ENCODE data around the gene NR4A2. TPM values are rescaled to one million over a fixed set of nuclear protein-coding genes. Genes with fewer than 3 reads are reported as not detected.

Gene NR4A2
- total and polyA plus RNA-seq, 4 donors: 3.7 to 7.9 (median 5.6) TPM

- Histone ChIP-seq H3K36me3 (ENCODE audit: control insufficient read depth in 4 of 4, insufficient read depth in 4 of 4, low read length in 4 of 4) (no peaks in the 10 kb centered on the region), H3K27ac (ENCODE audit: low read depth in 1 of 2, low read length in 1 of 2) (peak overlapping the region; percentile 100), H3K27me3 (ENCODE audit: control insufficient read depth in 3 of 3, insufficient read depth in 3 of 3, low read length in 2 of 3) (no peaks in the 10 kb centered on the region), H3K9me3 (ENCODE audit: control insufficient read depth in 4 of 4, insufficient read depth in 3 of 4, low read length in 3 of 4) (no peaks in the 10 kb centered on the region), H3K9ac (ENCODE audit: insufficient read depth in 1 of 2, low read length in 2 of 2) (peak overlapping the region; percentile 96), H3K4me3 (peak overlapping the region; percentile 92), H3K4me1 (ENCODE audit: control insufficient read depth in 5 of 5, insufficient read depth in 5 of 5, low read length in 5 of 5) (peaks cover 0 to 11% (median 0%) of the 10 kb centered on the region in 5 donors)
- WGBS, 2 donors: 5 to 6% methylated on average over 15 of the region's 15 CpGs
- TF ChIP-seq CTCF (IDR thresholded peaks at IDR 0.05; ENCODE audit: control extremely low read depth, extremely low read depth): no peak
- DNase-seq (peak in 1 of 3 donors; percentile 70), ATAC-seq (ENCODE audit: insufficient read depth, low FRiP score) (no peak)
Observed at GRCh38 chr2:156340804-156341451, 8.4 kb upstream of the NR4A2 start.

- no peaks in the 10 kb centered on the region for H3K36me3 ChIP-seq (ENCODE audit: control insufficient read depth in 4 of 4, insufficient read depth in 4 of 4, low read length in 4 of 4)
- TF ChIP-seq CTCF (IDR thresholded peaks at IDR 0.05; ENCODE audit: control extremely low read depth, extremely low read depth): no peak
- H3K9ac ChIP-seq (ENCODE audit: insufficient read depth in 1 of 2, low read length in 2 of 2): no peak overlapping the region
- ATAC-seq (ENCODE audit: insufficient read depth, low FRiP score): no peak
- 17 to 46% methylated on average over 1 of the region's 1 CpG for WGBS, 2 donors
- peak in 1 of 3 donors; percentile 7 for DNase-seq
- peaks cover 0 to 12% (median 0%) of the 10 kb centered on the region in 5 donors for H3K4me1 ChIP-seq (ENCODE audit: control insufficient read depth in 5 of 5, insufficient read depth in 5 of 5, low read length in 5 of 5)
- no peaks in the 10 kb centered on the region for H3K9me3 ChIP-seq (ENCODE audit: control insufficient read depth in 4 of 4, insufficient read depth in 3 of 4, low read length in 3 of 4)
- H3K27me3 ChIP-seq (ENCODE audit: control insufficient read depth in 3 of 3, insufficient read depth in 3 of 3, low read length in 2 of 3): no peaks in the 10 kb centered on the region
- H3K27ac ChIP-seq (ENCODE audit: low read depth in 1 of 2, low read length in 1 of 2): no peak overlapping the region
- H3K4me3 ChIP-seq: no peak overlapping the region
Observed at GRCh38 chr2:156340377-156340776, 7.9 kb upstream of the NR4A2 start.

GRCh38 chr2:156339865-156340264 is 7.3 kb upstream of the NR4A2 start:
- no peak for ATAC-seq (ENCODE audit: insufficient read depth, low FRiP score)
- DNase-seq: no peak
- no peak overlapping the region for H3K9ac ChIP-seq (ENCODE audit: insufficient read depth in 1 of 2, low read length in 2 of 2)
- TF ChIP-seq CTCF (IDR thresholded peaks at IDR 0.05; ENCODE audit: control extremely low read depth, extremely low read depth): no peak
- H3K4me3 ChIP-seq: no peak overlapping the region
- H3K36me3 ChIP-seq (ENCODE audit: control insufficient read depth in 4 of 4, insufficient read depth in 4 of 4, low read length in 4 of 4): no peaks in the 10 kb centered on the region
- H3K9me3 ChIP-seq (ENCODE audit: control insufficient read depth in 4 of 4, insufficient read depth in 3 of 4, low read length in 3 of 4): no peaks in the 10 kb centered on the region
- WGBS, 2 donors: 37 to 49% methylated on average over 3 of the region's 3 CpGs
- peaks cover 0 to 17% (median 0%) of the 10 kb centered on the region in 5 donors for H3K4me1 ChIP-seq (ENCODE audit: control insufficient read depth in 5 of 5, insufficient read depth in 5 of 5, low read length in 5 of 5)
- H3K27ac ChIP-seq (ENCODE audit: low read depth in 1 of 2, low read length in 1 of 2): no peak overlapping the region
- no peaks in the 10 kb centered on the region for H3K27me3 ChIP-seq (ENCODE audit: control insufficient read depth in 3 of 3, insufficient read depth in 3 of 3, low read length in 2 of 3)
